ENCODE data around the gene VDAC2. TPM values are rescaled to one million over a fixed set of nuclear protein-coding genes. Genes with fewer than 3 reads are reported as not detected.

The VDAC2 gene
- 100 to 1,000 TPM in 1 of 4 donors, 10 to 100 TPM in 3; 57.6 to 119 (median 76.5) TPM for total RNA-seq

- intact Hi-C loops (cut with DNase I; ENCODE audit: low total_unique reads), result no loop called here
- H3K27ac ChIP-seq, result peak within 1 kb of the TSS; percentile 98 to 99
- no peaks in the 10 kb centered on the region for H3K36me3 ChIP-seq
- H3K4me3 ChIP-seq, result peak within 1 kb of the TSS; percentile 91 to 92
- H3K9me3 ChIP-seq, result no peaks in the 10 kb centered on the region
- TF ChIP-seq POLR2A (IDR thresholded peaks at IDR 0.05), result peak; percentile 80 to 87
- TF ChIP-seq CTCF (IDR thresholded peaks at IDR 0.05), result peak in 1 of 4 experiments; percentile 25
- H3K27me3 ChIP-seq, result no peaks in the 10 kb centered on the region
- peak; percentile 89 to 95 for DNase-seq
- H3K4me1 ChIP-seq, result peaks cover 3 to 8% of the 10 kb centered on the region in 2 donors
Observed at GRCh38 chr10:75210282-75211006, at the start of gene VDAC2. VDAC2 (plus strand) TSS chr10:75210796; CDS start chr10:75211159, 363 bp downstream.

GRCh38 chr10:75165684-75166622 lies 44.6 kb upstream of the VDAC2 start:
- no peaks in the 10 kb centered on the region for H3K9me3 ChIP-seq
- no peaks in the 10 kb centered on the region for H3K36me3 ChIP-seq
- TF ChIP-seq POLR2A (IDR thresholded peaks at IDR 0.05), result no peak
- TF ChIP-seq CTCF (IDR thresholded peaks at IDR 0.05), result no peak
- no peak overlapping the region for H3K27ac ChIP-seq
- no peaks in the 10 kb centered on the region for H3K27me3 ChIP-seq
- intact Hi-C loops (cut with DNase I; ENCODE audit: low total_unique reads), result no loop called here
- no peaks in the 10 kb centered on the region for H3K4me1 ChIP-seq
- H3K4me3 ChIP-seq, result no peak overlapping the region
- no peak for DNase-seq

- Histone ChIP-seq H3K4me1 (no peaks in the 10 kb centered on the region), H3K36me3 (no peaks in the 10 kb centered on the region), H3K27me3 (no peaks in the 10 kb centered on the region), H3K9me3 (no peaks in the 10 kb centered on the region), H3K27ac (no peak overlapping the region), H3K4me3 (no peak overlapping the region)
- DNase-seq, result no peak
- TF ChIP-seq POLR2A (IDR thresholded peaks at IDR 0.05) (no peak), CTCF (IDR thresholded peaks at IDR 0.05) (no peak)
- intact Hi-C loops (cut with DNase I; ENCODE audit: low total_unique reads), result no loop called here
Observed at GRCh38 chr10:75166623-75166972, 44.0 kb upstream of the VDAC2 start.

DNA sequence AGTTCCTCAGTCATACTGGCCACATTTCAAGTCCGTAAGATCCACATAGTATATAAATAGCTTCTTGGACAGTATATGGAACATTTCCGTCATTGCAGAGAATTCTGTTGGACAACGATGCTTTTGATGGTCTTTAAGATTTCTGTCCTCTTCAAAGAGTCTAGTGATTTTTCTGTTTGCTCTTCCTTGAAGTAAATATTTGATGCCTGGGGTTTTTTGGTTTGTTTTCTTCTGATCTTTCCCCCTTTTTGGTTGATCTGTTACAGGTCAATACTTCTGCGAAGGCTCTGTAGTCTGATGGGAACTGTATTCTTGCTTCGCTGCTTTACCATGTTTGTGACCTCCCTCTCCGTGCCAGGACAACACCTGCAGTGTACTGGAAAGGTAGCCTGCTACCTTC lies 42.3 kb upstream of the VDAC2 start:
- no peaks in the 10 kb centered on the region for H3K27me3 ChIP-seq
- H3K36me3 ChIP-seq, result no peaks in the 10 kb centered on the region
- intact Hi-C loops (cut with DNase I; ENCODE audit: low total_unique reads), result no loop called here
- no peak for DNase-seq
- H3K27ac ChIP-seq, result no peak overlapping the region
- H3K4me1 ChIP-seq, result no peaks in the 10 kb centered on the region
- no peak overlapping the region for H3K4me3 ChIP-seq
- H3K9me3 ChIP-seq, result no peaks in the 10 kb centered on the region
- TF ChIP-seq CTCF (IDR thresholded peaks at IDR 0.05) (no peak), POLR2A (IDR thresholded peaks at IDR 0.05) (no peak)

- Histone ChIP-seq H3K9me3 (no peaks in the 10 kb centered on the region), H3K27me3 (no peaks in the 10 kb centered on the region), H3K4me3 (no peak overlapping the region), H3K4me1 (no peaks in the 10 kb centered on the region), H3K36me3 (no peaks in the 10 kb centered on the region), H3K27ac (no peak overlapping the region)
- no peak for DNase-seq
- intact Hi-C loops (cut with DNase I; ENCODE audit: low total_unique reads), result no loop called here
- no peak for TF ChIP-seq CTCF (IDR thresholded peaks at IDR 0.05)
- no peak for TF ChIP-seq POLR2A (IDR thresholded peaks at IDR 0.05)
Observed at GRCh38 chr10:75170215-75170614, 40.4 kb upstream of the VDAC2 start.
